K562 (cell line): ENCODE measurements around the gene CNTFR.

Source experiments
- CHD1 ChIP-seq: fragments of 200-600 bp; sonication (generic); IDR thresholded peaks from one replicate; pipeline ENCODE4 v1.6.1; 2012; ENCODE audit warnings: mild to moderate bottlenecking, moderate library complexity, low read length, inconsistent platforms
- DDX20 ChIP-seq: fragments of 450-650 bp; IDR thresholded peaks from 2 replicates; pipeline ENCODE4 v1.6.1; 2016; ENCODE audit warnings: missing genetic modification characterization, low read depth, mild to moderate bottlenecking, missing compliant biosample characterization, moderate library complexity
- HNRNPUL1 ChIP-seq: fragments of 200-400 bp; formaldehyde crosslinking; IDR thresholded peaks from 2 replicates; pipeline ENCODE4 v1.6.1; 2017; ENCODE audit warnings: low read length
- MAFK ChIP-seq: IDR thresholded peaks from 2 replicates; pipeline ENCODE4 v1.6.1; 2011; ENCODE audit warnings: low read length, improper control_type of control experiment
- MAZ ChIP-seq, 2 experiments: fragments of 450-650 bp in 1 of 2; sonication (generic) in 1 of 2; formaldehyde crosslinking; IDR thresholded peaks in 1 of 2; conservative IDR thresholded peaks in 1 of 2; 2 replicates each; pipeline versions ENCODE4 v1.4.0 to v1.5.0; 2020; ENCODE audit warnings: mild to moderate bottlenecking in 1 of 2, missing genetic modification reagents in 1 of 2
- MLLT1 ChIP-seq, 2 experiments: fragments of 450-650 bp; IDR thresholded peaks; 2 replicates each; pipeline ENCODE4 v1.6.1; 2016
- NCOR1 ChIP-seq: fragments of 450-650 bp; IDR thresholded peaks from 2 replicates; pipeline ENCODE4 v1.6.1; 2016; ENCODE audit warnings: mild to moderate bottlenecking, moderate library complexity
- POLR2A ChIP-seq: fragments of 450-650 bp; conservative IDR thresholded peaks from 2 replicates; pipeline ENCODE4 v1.6.1; 2016
- TAF1 ChIP-seq: IDR thresholded peaks from 2 replicates; pipeline ENCODE4 v1.6.1; 2011; ENCODE audit warnings: mild to moderate bottlenecking, low read length, moderate library complexity; ENCODE audit not compliant: insufficient read depth, control insufficient read depth, severe bottlenecking; ENCODE audit errors: extremely low read depth
- TF ChIP-seq, protein P1 (sequence below): sonication (generic); formaldehyde crosslinking; IDR thresholded peaks from 2 replicates; pipeline ENCODE4 v1.8.1; 2023; ENCODE audit warnings: mild to moderate bottlenecking, missing genetic modification reagents
- TF ChIP-seq, protein P2 (sequence below), 3 experiments: IDR thresholded peaks in 2 of 3; conservative IDR thresholded peaks in 1 of 3; 2 replicates each; pipeline ENCODE4 v1.5.1; 2011 to 2012; ENCODE audit warnings: low read length in 3 of 3, mild to moderate bottlenecking in 3 of 3, control low read depth in 2 of 3, improper control_type of control experiment in 1 of 3, inconsistent platforms in 1 of 3, low read depth in 1 of 3, mixed read lengths in 1 of 3, moderate library complexity in 1 of 3; ENCODE audit not compliant: insufficient read depth in 2 of 3

DNA sequence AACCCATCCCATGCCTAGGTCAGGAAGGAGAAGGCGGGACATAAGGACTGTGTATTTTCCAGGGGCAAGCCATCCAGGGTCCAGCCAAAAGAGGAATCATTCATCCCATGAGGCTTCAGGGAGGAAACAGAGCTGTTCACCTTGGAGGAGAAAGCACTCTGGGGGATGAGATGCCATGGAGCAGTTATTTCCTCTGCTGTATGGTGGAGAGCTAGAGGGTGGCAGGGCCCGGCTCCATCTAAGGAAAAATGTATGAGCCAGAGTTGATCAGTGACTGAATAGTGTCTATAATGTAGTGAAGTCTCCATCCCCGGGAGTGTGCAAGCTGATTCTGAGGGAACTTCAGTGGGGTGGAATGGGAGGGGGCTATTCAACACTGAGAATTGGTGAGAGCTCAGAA, 74.7 kb downstream of the CNTFR start:
- TF ChIP-seq MAZ (CRISPR knock-in tag; conservative IDR thresholded peaks at IDR 0.05 in 1 of 2, IDR thresholded peaks at IDR 0.05 in 1 of 2) (no peak), CHD1 (no peak), NCOR1 (no peak), HNRNPUL1 (no peak), MAFK (no peak), MLLT1 (IDR thresholded peaks at IDR 0.05) (no peak), DDX20 (no peak), TAF1 (no peak), POLR2A (no peak)
- TF ChIP-seq, protein P1, sequence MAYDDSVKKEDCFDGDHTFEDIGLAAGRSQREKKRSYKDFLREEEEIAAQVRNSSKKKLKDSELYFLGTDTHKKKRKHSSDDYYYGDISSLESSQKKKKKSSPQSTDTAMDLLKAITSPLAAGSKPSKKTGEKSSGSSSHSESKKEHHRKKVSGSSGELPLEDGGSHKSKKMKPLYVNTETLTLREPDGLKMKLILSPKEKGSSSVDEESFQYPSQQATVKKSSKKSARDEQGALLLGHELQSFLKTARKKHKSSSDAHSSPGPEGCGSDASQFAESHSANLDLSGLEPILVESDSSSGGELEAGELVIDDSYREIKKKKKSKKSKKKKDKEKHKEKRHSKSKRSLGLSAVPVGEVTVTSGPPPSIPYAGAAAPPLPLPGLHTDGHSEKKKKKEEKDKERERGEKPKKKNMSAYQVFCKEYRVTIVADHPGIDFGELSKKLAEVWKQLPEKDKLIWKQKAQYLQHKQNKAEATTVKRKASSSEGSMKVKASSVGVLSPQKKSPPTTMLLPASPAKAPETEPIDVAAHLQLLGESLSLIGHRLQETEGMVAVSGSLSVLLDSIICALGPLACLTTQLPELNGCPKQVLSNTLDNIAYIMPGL (CRISPR knock-in tag), result no peak
- TF ChIP-seq, protein P2, sequence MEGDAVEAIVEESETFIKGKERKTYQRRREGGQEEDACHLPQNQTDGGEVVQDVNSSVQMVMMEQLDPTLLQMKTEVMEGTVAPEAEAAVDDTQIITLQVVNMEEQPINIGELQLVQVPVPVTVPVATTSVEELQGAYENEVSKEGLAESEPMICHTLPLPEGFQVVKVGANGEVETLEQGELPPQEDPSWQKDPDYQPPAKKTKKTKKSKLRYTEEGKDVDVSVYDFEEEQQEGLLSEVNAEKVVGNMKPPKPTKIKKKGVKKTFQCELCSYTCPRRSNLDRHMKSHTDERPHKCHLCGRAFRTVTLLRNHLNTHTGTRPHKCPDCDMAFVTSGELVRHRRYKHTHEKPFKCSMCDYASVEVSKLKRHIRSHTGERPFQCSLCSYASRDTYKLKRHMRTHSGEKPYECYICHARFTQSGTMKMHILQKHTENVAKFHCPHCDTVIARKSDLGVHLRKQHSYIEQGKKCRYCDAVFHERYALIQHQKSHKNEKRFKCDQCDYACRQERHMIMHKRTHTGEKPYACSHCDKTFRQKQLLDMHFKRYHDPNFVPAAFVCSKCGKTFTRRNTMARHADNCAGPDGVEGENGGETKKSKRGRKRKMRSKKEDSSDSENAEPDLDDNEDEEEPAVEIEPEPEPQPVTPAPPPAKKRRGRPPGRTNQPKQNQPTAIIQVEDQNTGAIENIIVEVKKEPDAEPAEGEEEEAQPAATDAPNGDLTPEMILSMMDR (IDR thresholded peaks at IDR 0.05 in 2 of 3, conservative IDR thresholded peaks at IDR 0.05 in 1 of 3; ENCODE audit: insufficient read depth in 2 of 3, low read depth in 1 of 3, low read length in 3 of 3), result no peak
